HG02970 (cell line): ENCODE data around the gene DDHD1.

Experiments
- ATAC-seq: cut with Tn5 transposase; IDR thresholded peaks from one replicate; pipeline ENCODE4 v1.9.1; 2021; ENCODE audit warnings: mild to moderate bottlenecking, moderate library complexity, moderate number of reproducible peaks; ENCODE audit not compliant: unreplicated experiment, low FRiP score

The DDHD1 gene

DNA sequence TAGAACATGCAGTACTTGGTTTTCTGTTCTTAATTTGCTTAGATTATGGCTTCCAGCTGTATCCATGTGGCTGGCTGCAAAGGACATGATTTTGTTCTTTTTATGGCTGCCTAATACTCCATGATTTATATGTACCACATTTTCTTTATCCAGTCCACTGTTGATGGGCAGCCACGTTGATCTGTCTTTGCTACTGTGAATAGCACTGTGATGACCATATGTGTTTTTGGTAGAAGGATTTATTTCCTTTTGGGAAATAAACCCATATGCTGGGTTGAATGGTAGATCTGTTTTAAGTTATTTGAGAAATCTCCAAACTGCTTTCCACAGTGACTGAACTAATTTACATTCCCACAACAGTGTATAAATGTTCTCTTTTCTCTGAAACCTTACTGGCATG is 116.1 kb downstream of the DDHD1 start:
- no peak for ATAC-seq

DNA sequence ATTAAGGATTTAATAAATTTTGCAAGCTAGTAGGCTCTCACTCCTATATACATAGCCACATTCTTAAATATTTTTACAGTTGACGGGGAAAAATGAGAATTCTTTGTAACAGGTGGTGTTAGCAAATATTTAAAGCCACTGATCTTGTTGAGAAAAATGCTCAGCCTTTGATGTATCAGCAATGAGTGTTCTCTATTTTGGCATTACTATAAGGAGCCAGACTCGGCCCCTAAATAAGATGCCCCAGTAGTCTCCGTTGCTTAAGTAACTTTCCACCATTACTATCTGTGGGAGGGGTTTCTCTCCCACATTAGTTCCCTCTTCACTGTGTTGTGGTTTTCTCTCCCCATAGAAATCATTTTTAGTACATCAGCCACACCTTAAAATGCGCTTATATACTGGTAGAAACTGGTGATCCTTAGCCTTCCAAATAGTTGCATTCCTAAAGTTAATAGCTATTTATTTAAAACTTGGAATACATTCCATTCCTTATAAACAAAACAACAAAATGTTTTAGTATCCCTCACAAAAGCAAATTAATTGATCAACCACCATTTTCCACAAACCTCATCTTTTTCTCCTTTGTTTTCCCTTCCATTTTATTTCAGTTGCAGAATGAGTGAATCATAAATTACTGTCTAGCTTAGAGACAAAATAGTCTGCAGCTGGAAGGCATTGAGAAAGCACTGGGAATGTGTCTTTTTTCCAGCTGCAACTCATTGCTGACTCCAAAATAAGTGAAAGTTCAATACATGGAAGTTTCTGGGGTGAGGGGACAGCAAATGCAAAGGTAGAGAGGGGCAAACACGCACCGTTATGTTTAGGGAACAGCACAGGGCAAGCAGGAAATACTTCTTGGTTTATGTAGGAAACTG is 117.5 kb downstream of the DDHD1 start:
- no peak for ATAC-seq

DNA sequence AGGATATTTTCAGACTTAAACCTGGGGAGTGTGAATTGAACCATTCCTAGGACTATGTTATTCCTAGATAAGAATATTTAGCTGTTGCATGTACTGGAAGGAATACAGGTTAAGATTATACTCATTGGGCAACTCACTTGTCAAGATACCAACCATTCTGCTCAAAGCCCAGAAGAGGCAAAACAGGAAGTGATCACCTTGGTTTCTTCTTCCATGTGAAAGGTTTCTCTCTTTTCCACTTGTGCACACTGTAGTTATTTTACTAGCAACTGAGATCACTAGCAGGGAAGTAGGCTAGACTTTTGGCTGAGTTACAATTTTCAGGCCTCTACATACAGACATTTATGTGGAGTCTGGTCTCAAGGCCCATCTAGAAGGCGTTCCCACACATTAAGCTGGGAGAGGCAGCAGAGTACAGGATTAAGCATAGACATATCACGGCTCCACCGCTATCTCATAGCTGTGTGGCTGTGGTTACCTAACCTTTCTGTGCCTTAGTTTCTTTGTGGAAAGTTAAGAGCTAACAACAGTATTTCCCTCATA is 118.4 kb downstream of the DDHD1 start:
- no peak for ATAC-seq

DNA sequence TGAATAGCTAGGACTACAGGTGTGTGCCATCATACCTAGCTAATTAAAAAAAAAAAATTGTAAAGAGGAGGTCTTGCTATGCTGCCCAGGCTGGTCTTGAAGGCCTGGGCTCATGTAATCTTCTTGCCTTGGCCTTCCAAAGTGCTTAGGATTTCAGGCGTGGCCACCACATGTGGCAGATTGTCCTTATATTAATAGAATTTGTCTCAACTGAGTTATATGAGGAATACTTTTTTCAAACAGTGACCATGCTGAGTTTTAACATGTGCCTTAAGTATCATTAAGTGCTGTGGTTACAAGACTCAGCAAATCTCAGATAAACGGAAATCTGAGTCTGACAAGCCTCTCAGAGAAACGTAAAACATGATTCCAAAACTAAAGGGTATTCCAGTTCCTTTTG is 119.1 kb downstream of the DDHD1 start:
- no peak for ATAC-seq

DNA sequence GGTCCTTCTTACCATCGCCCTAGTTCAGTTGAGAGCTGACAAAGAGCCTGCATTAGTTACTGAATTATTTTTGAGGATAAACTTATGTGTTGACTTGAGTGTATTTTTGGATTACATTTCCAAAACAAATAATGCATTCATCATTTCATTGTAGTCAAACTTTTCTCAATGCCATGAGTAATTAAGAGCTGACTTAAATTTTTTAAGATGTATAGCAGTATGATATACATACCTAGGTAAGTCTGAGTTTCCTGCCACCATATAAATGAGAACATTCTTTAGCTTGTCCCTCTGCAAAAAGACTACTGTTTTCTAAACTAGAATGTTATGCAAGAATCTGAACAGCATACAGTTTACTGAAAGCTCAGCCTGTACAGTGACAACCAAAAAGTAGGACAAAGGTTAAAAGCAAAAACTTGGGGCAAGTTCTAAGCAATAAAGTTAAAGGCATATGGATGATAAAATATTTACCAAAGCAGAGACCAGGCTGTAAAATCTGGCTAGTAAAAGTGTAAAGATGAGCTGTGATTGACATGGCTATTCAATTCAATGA is 120.2 kb downstream of the DDHD1 start:
- ATAC-seq: no peak

DNA sequence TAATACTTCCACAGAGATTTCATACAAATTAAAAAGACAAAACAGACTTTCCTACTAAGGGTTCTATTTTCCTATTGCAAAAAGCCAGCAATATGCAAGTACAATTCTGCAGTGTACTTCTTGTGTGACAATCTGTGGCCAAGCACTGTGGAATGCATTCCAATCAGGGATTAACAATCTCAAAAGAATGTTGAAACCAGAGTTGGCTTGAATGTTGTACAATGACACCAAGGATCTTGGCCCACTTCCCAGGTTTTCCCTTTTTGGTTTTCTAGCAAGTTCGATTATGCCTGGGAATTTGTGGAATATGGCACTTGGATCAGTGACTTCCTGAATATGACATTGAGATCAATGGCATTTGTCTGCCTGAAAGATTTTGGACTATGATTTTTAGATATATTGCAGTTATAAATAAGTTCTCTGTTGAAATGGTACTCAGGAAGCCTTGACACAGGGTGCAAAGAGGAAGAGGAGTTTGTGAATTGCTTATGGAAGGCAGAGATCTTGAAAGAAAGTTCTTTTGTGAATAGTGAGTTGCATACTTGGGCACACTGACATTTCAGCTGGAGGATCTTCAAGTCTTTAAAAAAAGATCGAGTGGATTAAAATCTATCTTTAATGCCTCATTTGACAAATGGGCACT is 120.8 kb downstream of the DDHD1 start:
- ATAC-seq: no peak

DNA sequence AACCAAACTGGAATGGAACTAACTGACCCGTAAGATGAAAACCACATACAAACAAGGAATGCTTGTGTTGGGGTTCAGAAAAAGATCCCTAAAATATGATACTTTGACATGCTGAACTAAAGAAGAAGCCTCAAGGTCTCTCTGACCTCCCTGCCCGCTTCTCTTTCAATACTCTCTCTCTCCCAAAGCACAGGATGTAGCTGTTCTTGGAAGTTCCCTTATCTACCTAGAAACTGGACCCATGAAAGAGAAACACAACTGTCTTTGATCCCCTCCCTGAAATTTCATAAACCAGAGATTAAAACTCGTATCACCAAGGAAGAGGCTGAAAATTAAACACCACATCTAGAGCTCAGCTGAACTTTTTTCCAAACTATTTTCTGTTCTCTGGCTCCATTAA is 125.6 kb downstream of the DDHD1 start:
- no peak for ATAC-seq

DNA sequence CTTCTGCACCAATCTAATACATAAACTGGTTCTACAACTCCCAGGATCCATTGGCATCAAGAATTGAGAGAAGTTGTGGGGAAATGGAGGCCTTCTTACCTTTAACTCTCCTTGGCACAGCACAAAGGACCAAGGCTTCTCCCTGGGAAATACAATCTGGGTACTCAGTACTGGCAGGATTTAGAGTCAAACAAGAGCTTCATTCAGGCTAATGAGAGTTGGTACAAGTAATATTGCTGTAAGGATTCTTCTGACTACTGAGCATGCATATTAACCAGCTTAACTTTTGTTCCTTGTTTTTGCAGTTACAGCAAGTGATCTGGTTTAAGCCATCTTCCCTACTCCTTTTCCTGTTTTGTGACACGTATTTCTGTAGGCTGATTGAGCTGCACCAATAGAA is 126.1 kb downstream of the DDHD1 start:
- ATAC-seq: no peak

DNA sequence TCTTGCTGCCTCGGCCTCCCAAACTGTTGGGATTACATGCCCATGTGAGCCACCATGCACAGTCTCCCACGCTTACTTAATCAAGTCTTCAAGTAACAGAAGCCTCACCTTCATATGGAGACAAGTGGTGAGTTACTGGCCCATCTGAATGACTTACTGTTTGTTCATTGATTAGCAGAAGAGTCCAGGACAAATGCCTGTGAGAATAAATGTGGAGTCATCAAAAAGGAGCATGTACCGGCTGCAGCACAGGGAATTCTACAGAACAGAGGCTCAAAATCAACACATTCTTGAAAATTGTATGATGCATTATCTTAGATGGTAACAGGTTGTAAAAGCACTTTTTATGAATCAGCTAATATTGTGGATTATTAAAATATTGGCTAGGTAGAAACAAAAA is 129.8 kb downstream of the DDHD1 start:
- ATAC-seq: no peak

DNA sequence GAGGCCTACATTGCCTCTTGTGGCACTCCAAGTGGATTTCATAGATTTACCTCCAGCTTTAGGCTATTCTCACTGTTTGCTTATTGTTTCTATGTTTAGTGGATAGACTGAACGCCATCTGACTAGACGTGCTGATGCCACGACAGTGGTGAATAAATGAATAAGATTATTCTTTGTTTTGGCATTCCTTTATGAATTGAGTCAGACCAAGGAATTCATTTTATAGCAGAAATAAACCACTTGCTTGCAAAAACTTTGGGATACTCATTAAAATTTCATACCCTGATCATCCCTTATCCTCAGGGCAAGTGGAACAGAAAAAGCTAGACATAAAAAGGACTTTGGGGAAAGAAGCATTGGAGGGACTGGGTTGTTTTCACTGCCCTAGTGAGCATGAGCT is 130.5 kb downstream of the DDHD1 start:
- ATAC-seq: no peak

DNA sequence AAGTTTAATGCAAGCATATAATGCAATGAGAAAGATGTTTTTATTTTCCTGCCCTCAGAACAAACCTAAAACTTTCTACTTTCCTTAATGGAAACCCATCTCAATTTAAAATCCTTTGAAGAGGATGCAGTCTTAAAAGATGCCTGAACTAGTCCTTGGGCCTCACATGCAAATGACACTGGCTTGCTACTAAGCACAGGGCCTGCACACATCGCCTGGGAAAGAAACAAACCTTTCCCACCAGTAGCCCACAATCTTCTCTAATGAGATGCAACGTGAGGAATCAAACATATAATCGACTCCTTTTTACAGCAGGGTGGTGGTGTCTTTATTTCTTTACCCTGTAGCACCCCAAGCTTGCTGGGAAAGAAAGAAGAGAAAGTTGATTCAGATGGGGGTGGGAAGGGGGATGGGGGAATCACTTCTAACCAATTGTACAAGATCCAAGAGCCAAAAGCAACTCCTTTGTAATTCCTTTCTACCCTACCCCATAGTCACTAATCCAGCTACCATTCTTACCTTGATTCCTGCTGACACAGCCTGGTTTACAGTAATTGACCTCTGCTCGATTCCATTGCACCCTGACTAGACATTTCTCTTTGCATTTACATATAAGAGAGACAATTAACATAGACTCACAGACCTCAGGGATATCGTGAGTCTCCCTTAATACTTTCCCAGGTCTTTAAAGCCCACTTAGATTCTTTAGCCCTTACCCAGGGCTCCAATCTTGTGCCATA is 132.8 kb downstream of the DDHD1 start:
- ATAC-seq: no peak

DNA sequence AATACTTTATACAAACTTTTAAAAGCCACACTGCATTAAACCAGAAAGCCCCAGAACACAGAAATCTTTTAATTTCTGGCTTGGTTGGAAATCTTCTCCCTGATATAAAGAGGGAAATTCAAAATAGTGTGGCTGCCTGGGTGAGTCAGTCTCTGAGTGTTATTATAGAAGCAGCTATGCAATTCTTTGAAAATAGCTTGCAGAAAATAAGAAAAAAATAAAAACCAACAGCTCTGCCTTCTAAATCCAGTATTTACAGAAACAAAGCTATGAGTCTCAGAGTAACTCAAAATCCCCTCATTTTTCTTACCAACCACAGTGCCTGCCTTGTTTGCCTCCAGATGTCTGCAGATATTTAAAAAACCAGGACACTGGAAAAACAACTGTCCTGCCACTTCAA is 133.7 kb downstream of the DDHD1 start:
- ATAC-seq: no peak

DNA sequence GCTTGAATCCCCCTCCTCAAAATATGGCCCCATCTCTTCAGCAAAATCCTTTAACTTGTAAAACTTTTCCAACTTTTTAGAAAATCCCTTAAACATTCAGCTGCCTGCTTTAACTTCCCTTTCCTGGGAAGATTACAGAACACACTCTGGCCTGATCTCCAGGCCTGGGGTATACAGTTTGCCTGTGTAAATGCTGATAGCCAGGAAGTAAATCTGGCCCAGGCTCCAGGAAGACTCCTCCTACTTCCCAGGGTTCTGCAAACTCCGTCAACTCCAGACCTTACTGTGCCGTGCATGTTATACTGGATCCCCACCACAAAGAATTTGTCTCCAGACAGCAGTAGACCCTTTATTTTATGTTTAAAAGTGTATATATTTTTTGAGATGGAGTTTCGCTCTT is 135.3 kb downstream of the DDHD1 start:
- no peak for ATAC-seq

DNA sequence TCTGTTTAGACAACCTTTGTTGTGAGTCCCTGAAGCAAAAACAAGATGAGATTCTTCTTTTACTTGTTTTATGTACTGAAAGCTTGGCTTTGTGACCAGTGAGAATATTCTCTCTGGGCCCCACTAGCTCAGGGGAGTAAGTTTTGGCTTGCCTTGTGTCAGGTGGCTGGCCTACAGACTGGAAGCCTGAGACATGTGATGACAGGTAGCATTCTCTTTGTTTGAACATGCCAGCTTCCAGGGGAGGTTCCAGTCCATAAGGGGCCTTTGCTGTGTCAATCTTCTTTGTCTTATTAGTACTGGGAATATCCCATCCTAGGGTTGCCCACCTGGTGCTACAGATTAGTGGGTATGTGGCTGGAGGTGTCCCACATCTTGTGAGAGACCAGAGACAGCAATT is 136.2 kb downstream of the DDHD1 start:
- ATAC-seq: no peak

DNA sequence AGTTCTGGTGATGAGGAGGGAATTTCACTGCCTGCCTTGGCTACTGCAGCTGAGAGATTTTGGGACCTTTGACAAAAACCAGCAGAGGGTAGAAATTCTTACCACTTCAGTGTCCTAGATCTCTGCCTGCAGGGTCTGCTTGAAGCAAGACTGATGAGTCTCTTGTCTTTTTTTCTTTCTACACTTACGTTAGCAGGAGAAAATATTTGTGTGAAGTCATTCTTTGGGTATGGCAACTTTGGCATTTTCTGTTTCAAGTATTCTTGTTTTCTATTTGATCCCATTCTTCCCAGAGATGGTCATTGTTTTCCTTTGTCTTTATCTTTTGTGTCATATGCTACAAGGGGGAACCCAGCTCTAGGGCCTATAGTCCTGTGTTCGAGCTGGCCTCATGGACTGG is 136.6 kb downstream of the DDHD1 start:
- ATAC-seq: no peak

DNA sequence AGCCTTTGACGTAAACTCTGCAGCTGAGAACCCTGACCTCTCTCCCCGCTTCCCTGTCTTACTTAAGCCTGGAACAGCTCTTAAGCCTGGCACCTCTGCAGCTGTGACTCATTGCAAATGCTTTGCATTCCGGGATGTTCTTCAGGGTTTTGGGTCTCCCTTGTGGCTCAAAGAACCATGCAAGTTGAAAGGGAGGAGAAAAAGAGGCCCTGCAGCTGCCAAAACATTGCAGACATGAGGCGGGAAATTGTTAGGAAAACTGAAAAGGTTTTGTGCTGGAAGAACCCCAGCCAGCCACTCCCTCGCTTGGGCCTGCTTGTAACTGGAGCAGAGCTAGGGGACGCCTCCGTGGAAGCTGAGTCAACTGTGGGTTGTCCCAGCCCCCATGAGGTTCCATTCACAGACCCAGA is 142.1 kb downstream of the DDHD1 start:
- no peak for ATAC-seq

DNA sequence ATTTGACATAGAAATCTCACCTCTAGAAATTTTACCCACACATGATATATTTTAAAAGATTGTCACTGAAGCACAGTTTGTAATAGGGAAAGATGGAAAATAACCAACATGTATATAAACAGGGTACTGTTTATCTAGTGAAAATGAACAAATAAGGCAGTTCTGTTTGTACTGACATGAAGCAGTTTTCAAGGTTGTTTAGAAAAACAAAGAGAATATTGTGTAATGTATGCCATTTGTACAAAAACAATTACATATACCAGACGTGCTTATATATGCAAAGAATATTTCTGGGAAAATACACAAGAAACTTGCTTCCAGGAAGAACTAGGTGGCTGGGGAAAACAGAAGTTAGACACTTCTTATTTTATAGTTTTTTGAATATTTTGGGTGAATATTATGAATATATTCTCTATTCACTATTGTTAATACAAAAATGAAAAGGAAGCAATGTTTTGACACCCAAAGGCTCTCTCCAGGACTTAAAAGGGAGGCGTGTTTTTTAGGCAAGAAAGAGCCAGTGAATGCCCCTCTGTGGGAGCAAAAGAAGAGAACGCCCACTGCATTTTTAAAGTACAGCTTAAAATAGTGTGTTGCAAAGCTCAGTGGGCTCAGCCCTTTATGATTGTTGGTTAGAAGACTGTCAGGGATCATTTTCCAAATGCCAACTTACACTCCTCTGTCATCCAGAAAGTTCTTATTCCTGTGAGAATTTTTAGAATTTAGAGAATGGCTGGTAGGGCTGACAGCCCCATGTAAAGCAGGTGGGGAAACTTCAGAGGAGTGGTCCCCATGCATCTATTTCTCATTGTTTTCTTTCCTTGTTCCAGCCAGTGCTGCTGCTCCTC is 142.7 kb downstream of the DDHD1 start:
- ATAC-seq: no peak

DNA sequence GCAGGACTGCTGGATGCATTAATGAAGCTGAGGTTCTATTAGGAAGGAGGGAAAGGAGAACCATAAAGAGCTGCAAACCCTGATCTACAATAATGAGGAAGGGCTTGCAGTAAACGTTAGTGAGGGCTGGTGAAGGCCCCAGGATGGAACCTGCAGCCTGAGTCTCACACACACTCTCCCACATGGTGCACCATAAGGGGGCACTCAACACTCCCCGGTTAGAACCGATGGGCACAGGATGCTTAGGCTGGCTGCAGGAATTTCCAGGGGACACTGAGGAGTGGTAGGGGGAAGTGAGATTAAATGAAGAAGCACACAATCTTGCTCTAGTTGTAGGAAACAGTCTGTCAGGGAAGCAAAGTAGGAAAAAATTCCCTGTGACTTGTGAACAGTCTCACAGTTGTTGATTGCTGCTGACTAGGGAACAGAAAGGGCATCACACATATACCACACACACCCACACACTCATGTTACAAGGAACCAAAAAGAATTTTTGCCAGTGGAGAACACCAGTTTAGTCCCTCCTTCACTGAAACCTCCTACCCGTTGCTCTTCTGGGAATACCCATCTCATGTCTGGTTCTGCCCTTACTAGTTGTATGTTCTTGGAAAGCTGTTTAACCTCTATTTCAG is 146.1 kb downstream of the DDHD1 start:
- ATAC-seq: no peak

DNA sequence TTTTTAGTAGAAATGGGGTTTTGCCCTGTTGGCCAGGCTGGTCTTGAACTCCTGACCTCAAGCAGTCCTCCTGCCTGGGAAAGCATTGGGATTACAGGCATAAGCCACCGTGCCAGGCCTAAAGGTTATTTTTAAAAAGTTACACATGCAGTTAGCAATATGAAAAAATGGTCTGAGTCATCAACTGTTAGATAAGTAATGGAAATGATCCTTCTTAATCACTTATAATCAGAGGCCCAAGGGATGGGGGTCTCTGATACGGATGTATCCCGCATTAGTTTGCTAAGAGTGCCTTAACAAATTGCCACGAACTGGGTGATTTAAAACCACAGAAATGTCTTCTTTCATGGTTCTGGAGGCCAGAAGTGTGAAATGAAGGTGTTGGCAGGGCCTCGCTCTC is 148.1 kb downstream of the DDHD1 start:
- no peak for ATAC-seq

DNA sequence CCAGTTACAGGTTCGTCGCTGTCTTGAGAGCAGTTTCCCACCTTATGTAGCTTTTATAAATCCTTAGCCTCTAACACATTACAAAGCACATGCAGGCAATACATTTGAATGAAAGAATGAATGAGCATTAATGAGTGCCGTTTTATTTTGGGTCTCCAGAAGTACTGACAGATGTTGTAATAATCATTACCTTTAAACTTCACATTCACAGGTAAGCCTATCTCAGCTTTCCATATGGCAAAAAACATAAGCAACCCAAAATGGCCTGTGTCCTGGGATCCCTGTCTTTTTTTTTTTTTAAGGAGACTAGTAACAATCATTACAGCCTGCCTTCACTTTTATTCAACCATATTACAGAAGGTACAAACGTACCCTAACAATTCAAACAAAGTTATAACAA is 149.3 kb downstream of the DDHD1 start:
- no peak for ATAC-seq
